Measurements from ENCODE around the gene MROH2A. TPM values are rescaled to one million over a fixed set of nuclear protein-coding genes. Genes with fewer than 3 reads are reported as not detected.

The MROH2A gene
- total RNA-seq, 1 experiment from 2014 or later: not detected

GRCh38 chr2:233775414-233775813 is 2.7 kb upstream of the MROH2A start:
- ATAC-seq (no peak), DNase-seq (ENCODE audit: low read depth, low spot score) (no peak)
- no peak overlapping the region for H3K4me2 ChIP-seq (ENCODE audit: low read length)
- H3K27me3 ChIP-seq (ENCODE audit: insufficient read depth, low read length): no peaks in the 10 kb centered on the region
- H3K9me2 ChIP-seq (ENCODE audit: insufficient read depth): no peaks in the 10 kb centered on the region
- ChIA-PET POLR2A (no interaction called here), CTCF (no interaction called here), RAD21 (ENCODE audit: low non-redundant PET in 1 of 2, low total read pairs in 2 of 2, uncharacterized antibody in 2 of 2, unreplicated experiment in 2 of 2) (no interaction called here)
- intact Hi-C loops (cut with micrococcal nuclease): no loop called here
- TF ChIP-seq MAX (IDR thresholded peaks at IDR 0.05) (no peak), CEBPB (IDR thresholded peaks at IDR 0.05; ENCODE audit: low read depth) (no peak), ELF1 (IDR thresholded peaks at IDR 0.05; ENCODE audit: borderline replicate concordance, low read depth) (no peak), CTCF (IDR thresholded peaks at IDR 0.05 in 2 of 3, conservative IDR thresholded peaks at IDR 0.05 in 1 of 3; ENCODE audit: borderline replicate concordance in 1 of 3, insufficient read depth in 1 of 3, low read depth in 2 of 3, low read length in 2 of 3) (no peak), CBX3 (IDR thresholded peaks at IDR 0.05; ENCODE audit: low read depth) (no peak), SP1 (IDR thresholded peaks at IDR 0.05; ENCODE audit: low read depth) (no peak), SRF (IDR thresholded peaks at IDR 0.05; ENCODE audit: low read depth) (no peak), EGR1 (IDR thresholded peaks at IDR 0.05; ENCODE audit: low read depth) (no peak), EZH2phosphoT487 (IDR thresholded peaks at IDR 0.05; ENCODE audit: borderline replicate concordance) (no peak)
- TF ChIP-seq, protein P1, sequence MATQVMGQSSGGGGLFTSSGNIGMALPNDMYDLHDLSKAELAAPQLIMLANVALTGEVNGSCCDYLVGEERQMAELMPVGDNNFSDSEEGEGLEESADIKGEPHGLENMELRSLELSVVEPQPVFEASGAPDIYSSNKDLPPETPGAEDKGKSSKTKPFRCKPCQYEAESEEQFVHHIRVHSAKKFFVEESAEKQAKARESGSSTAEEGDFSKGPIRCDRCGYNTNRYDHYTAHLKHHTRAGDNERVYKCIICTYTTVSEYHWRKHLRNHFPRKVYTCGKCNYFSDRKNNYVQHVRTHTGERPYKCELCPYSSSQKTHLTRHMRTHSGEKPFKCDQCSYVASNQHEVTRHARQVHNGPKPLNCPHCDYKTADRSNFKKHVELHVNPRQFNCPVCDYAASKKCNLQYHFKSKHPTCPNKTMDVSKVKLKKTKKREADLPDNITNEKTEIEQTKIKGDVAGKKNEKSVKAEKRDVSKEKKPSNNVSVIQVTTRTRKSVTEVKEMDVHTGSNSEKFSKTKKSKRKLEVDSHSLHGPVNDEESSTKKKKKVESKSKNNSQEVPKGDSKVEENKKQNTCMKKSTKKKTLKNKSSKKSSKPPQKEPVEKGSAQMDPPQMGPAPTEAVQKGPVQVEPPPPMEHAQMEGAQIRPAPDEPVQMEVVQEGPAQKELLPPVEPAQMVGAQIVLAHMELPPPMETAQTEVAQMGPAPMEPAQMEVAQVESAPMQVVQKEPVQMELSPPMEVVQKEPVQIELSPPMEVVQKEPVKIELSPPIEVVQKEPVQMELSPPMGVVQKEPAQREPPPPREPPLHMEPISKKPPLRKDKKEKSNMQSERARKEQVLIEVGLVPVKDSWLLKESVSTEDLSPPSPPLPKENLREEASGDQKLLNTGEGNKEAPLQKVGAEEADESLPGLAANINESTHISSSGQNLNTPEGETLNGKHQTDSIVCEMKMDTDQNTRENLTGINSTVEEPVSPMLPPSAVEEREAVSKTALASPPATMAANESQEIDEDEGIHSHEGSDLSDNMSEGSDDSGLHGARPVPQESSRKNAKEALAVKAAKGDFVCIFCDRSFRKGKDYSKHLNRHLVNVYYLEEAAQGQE (IDR thresholded peaks at IDR 0.05; ENCODE audit: low read depth): no peak
- no peaks in the 10 kb centered on the region for H4K20me1 ChIP-seq (ENCODE audit: insufficient read depth)
- no peak overlapping the region for H3K9ac ChIP-seq (ENCODE audit: low read length)
- no peaks in the 10 kb centered on the region for H3K36me3 ChIP-seq (ENCODE audit: control insufficient read depth in 1 of 2, insufficient read depth in 2 of 2, low read length in 2 of 2)
- H2AFZ ChIP-seq (ENCODE audit: low read depth, low read length, poor library complexity, severe bottlenecking): no peak overlapping the region
- no peak overlapping the region for H3K27ac ChIP-seq (ENCODE audit: low read depth, low read length)
- H3K4me1 ChIP-seq (ENCODE audit: control insufficient read depth in 1 of 2, insufficient read depth in 2 of 2, low read length in 2 of 2): no peaks in the 10 kb centered on the region
- H3K79me2 ChIP-seq (ENCODE audit: insufficient read depth, low read length): no peaks in the 10 kb centered on the region
- no TSS peak for BruUV-seq (replicated peaks)
- no peaks in the 10 kb centered on the region for H3K9me3 ChIP-seq (ENCODE audit: control insufficient read depth in 1 of 2, insufficient read depth in 1 of 2, low read depth in 1 of 2, low read length in 2 of 2)
- H3K4me3 ChIP-seq (replicated peaks in 1 of 2; ENCODE audit: low read depth in 1 of 2, low read length in 2 of 2): no peak overlapping the region

All from HCT116 (cell line).